ENCODE data around the gene CDKN2B-AS1. TPM values are rescaled to one million over a fixed set of nuclear protein-coding genes. Genes with fewer than 3 reads are reported as not detected.

Gene CDKN2B-AS1
- polyA plus RNA-seq, 1 donor from 2014 or later: not detected

DNA sequence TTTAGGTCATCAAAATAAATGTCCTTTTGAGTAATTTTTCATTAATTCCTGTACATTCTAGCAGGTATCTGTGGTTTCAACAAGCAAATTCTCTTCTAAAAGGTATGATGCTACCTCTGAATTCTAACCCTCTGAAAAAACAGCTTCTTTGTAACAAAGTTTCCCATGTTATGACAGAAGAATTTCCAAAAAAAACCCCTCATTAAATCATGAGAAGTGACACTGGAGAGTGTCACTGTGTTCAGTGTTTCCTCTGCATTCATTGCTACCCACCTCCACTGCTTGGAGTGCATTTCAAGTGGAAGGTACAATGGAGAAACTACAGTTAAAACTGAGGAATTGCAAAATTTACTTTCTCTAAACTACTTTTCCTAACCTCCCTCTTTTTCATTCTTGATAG lies 10.5 kb upstream of the CDKN2B-AS1 start:
- H3K27ac ChIP-seq (ENCODE audit: low read length): no peak overlapping the region
- H3K79me2 ChIP-seq (replicated peaks; ENCODE audit: insufficient read depth, low read length): no peaks in the 10 kb centered on the region
- no peak overlapping the region for H3K9ac ChIP-seq (ENCODE audit: low read length)
- H3K36me3 ChIP-seq (ENCODE audit: insufficient read depth, low read length): no peaks in the 10 kb centered on the region
- H2AFZ ChIP-seq (ENCODE audit: low read depth, low read length): no peak overlapping the region
- no peaks in the 10 kb centered on the region for H3K9me3 ChIP-seq (ENCODE audit: low read length)
- H3K9me2 ChIP-seq (ENCODE audit: insufficient read depth, low read length): no peaks in the 10 kb centered on the region
- peaks cover 96% of the 10 kb centered on the region for H3K27me3 ChIP-seq (ENCODE audit: insufficient read depth, low read depth, low read length)
- no peaks in the 10 kb centered on the region for H3F3A ChIP-seq (ENCODE audit: insufficient read depth, low read length, poor library complexity, severe bottlenecking)
- TF ChIP-seq MXI1 (conservative IDR thresholded peaks at IDR 0.05; ENCODE audit: poor library complexity, severe bottlenecking) (no peak), RAD21 (conservative IDR thresholded peaks at IDR 0.05) (no peak), EZH2 (IDR thresholded peaks at IDR 0.05; ENCODE audit: borderline replicate concordance, insufficient read depth, low read length, poor library complexity, severe bottlenecking) (no peak), POLR2AphosphoS5 (IDR thresholded peaks at IDR 0.05) (no peak), SMC3 (conservative IDR thresholded peaks at IDR 0.05; ENCODE audit: poor library complexity) (no peak), TAF1 (IDR thresholded peaks at IDR 0.05; ENCODE audit: low read depth) (no peak), EP300 (conservative IDR thresholded peaks at IDR 0.05; ENCODE audit: poor library complexity, severe bottlenecking) (no peak)
- TF ChIP-seq, protein P1, sequence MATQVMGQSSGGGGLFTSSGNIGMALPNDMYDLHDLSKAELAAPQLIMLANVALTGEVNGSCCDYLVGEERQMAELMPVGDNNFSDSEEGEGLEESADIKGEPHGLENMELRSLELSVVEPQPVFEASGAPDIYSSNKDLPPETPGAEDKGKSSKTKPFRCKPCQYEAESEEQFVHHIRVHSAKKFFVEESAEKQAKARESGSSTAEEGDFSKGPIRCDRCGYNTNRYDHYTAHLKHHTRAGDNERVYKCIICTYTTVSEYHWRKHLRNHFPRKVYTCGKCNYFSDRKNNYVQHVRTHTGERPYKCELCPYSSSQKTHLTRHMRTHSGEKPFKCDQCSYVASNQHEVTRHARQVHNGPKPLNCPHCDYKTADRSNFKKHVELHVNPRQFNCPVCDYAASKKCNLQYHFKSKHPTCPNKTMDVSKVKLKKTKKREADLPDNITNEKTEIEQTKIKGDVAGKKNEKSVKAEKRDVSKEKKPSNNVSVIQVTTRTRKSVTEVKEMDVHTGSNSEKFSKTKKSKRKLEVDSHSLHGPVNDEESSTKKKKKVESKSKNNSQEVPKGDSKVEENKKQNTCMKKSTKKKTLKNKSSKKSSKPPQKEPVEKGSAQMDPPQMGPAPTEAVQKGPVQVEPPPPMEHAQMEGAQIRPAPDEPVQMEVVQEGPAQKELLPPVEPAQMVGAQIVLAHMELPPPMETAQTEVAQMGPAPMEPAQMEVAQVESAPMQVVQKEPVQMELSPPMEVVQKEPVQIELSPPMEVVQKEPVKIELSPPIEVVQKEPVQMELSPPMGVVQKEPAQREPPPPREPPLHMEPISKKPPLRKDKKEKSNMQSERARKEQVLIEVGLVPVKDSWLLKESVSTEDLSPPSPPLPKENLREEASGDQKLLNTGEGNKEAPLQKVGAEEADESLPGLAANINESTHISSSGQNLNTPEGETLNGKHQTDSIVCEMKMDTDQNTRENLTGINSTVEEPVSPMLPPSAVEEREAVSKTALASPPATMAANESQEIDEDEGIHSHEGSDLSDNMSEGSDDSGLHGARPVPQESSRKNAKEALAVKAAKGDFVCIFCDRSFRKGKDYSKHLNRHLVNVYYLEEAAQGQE (IDR thresholded peaks at IDR 0.05; ENCODE audit: borderline replicate concordance): no peak
- no peak overlapping the region for H3K4me3 ChIP-seq (ENCODE audit: low read length)
- no peaks in the 10 kb centered on the region for H4K20me1 ChIP-seq (ENCODE audit: insufficient read depth)
- H3K4me2 ChIP-seq (ENCODE audit: low read length): no peak overlapping the region

DNA sequence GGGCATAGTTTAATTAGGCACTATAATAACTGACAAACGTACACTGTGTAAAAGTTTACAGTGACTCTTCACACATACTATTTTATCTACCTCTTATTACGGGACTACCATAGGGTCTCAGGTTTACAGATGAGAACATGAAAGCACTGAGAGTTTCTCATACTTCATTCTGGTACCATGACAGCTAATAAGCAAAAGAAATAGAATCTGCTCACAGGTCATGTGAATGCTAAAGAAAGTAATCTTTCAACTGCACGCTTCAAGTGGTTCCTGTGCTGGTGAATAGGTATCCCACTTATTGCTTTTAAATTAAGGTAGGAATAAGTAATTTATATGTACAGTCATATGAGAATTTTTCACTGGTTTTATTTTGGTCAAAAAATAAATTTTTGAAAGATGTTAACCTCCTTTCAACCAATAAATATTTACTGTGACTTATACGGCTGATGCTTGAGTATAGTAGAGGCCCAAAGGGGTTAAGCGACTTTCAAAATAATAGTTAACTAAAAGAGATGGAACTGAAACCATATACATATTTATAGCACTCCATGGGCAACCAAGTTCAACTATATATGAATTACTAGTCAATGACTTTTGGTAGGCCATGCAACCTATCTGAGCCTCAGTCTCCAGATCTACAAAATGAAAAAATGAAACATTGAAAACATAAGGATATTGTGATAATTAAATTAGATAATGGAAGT lies 8.5 kb upstream of the CDKN2B-AS1 start:
- Histone ChIP-seq H3K4me2 (ENCODE audit: low read length) (no peak overlapping the region), H3K27me3 (ENCODE audit: insufficient read depth, low read depth, low read length) (peaks cover 100% of the 10 kb centered on the region)
- no peak for TF ChIP-seq RAD21 (conservative IDR thresholded peaks at IDR 0.05)
- TF ChIP-seq TAF1 (IDR thresholded peaks at IDR 0.05; ENCODE audit: low read depth): no peak
- TF ChIP-seq MXI1 (conservative IDR thresholded peaks at IDR 0.05; ENCODE audit: poor library complexity, severe bottlenecking): no peak
- no peak for TF ChIP-seq SMC3 (conservative IDR thresholded peaks at IDR 0.05; ENCODE audit: poor library complexity)
- TF ChIP-seq, protein P2, sequence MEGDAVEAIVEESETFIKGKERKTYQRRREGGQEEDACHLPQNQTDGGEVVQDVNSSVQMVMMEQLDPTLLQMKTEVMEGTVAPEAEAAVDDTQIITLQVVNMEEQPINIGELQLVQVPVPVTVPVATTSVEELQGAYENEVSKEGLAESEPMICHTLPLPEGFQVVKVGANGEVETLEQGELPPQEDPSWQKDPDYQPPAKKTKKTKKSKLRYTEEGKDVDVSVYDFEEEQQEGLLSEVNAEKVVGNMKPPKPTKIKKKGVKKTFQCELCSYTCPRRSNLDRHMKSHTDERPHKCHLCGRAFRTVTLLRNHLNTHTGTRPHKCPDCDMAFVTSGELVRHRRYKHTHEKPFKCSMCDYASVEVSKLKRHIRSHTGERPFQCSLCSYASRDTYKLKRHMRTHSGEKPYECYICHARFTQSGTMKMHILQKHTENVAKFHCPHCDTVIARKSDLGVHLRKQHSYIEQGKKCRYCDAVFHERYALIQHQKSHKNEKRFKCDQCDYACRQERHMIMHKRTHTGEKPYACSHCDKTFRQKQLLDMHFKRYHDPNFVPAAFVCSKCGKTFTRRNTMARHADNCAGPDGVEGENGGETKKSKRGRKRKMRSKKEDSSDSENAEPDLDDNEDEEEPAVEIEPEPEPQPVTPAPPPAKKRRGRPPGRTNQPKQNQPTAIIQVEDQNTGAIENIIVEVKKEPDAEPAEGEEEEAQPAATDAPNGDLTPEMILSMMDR (IDR thresholded peaks at IDR 0.05; ENCODE audit: poor library complexity, severe bottlenecking): no peak
- no peak for TF ChIP-seq EP300 (conservative IDR thresholded peaks at IDR 0.05; ENCODE audit: poor library complexity, severe bottlenecking)
- no peak for TF ChIP-seq POLR2AphosphoS5 (IDR thresholded peaks at IDR 0.05)
- TF ChIP-seq, protein P1 (IDR thresholded peaks at IDR 0.05; ENCODE audit: borderline replicate concordance): no peak
- TF ChIP-seq EZH2 (IDR thresholded peaks at IDR 0.05; ENCODE audit: borderline replicate concordance, insufficient read depth, low read length, poor library complexity, severe bottlenecking): no peak

More for the DNA sequence above, 8.5 kb upstream of the CDKN2B-AS1 start:
- Histone ChIP-seq H3K9me2 (ENCODE audit: insufficient read depth, low read length) (no peaks in the 10 kb centered on the region), H4K20me1 (ENCODE audit: insufficient read depth) (no peaks in the 10 kb centered on the region), H3K27ac (ENCODE audit: low read length) (no peak overlapping the region), H3F3A (ENCODE audit: insufficient read depth, low read length, poor library complexity, severe bottlenecking) (no peaks in the 10 kb centered on the region), H3K79me2 (replicated peaks; ENCODE audit: insufficient read depth, low read length) (no peaks in the 10 kb centered on the region), H2AFZ (ENCODE audit: low read depth, low read length) (no peak overlapping the region), H3K9ac (ENCODE audit: low read length) (no peak overlapping the region), H3K4me3 (ENCODE audit: low read length) (no peak overlapping the region), H3K36me3 (ENCODE audit: insufficient read depth, low read length) (no peaks in the 10 kb centered on the region), H3K9me3 (ENCODE audit: low read length) (no peaks in the 10 kb centered on the region)

Measured in neural cell (in vitro differentiated cells).